NB4 (cell line): ENCODE measurements around the gene CHST15.

Experiments
- POLR2A ChIP-seq: IDR thresholded peaks from 2 replicates; pipeline ENCODE4 v1.6.1; 2011; ENCODE audit warnings: mild to moderate bottlenecking; ENCODE audit not compliant: insufficient read length; ENCODE audit errors: extremely low read depth
- TF ChIP-seq, protein P1 (sequence below): IDR thresholded peaks from one replicate; pipeline ENCODE4 v1.5.1; 2012; ENCODE audit warnings: low read depth, low read length

DNA sequence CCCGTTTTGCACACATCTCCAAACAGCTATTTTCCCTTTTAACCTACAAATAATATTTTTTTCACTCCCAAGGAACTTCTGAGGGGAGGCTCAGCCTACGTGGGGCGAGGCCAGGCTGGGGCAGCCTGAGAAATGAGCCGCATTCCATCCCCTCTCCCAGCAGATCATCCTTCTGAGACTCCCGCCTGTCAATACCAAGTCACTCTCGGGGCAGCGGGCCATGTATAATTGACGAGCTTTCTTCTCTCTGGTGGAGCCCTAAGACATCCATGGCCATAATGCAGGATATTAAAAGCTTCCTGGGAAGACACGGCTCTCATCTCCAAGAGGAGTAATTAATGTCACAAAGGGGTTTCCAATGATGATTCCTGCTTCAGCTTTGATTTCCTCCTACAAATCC, 37.8 kb upstream of the CHST15 start:
- no peak for TF ChIP-seq POLR2A
- TF ChIP-seq, protein P1, sequence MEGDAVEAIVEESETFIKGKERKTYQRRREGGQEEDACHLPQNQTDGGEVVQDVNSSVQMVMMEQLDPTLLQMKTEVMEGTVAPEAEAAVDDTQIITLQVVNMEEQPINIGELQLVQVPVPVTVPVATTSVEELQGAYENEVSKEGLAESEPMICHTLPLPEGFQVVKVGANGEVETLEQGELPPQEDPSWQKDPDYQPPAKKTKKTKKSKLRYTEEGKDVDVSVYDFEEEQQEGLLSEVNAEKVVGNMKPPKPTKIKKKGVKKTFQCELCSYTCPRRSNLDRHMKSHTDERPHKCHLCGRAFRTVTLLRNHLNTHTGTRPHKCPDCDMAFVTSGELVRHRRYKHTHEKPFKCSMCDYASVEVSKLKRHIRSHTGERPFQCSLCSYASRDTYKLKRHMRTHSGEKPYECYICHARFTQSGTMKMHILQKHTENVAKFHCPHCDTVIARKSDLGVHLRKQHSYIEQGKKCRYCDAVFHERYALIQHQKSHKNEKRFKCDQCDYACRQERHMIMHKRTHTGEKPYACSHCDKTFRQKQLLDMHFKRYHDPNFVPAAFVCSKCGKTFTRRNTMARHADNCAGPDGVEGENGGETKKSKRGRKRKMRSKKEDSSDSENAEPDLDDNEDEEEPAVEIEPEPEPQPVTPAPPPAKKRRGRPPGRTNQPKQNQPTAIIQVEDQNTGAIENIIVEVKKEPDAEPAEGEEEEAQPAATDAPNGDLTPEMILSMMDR, result no peak
